IMR-90 (cell line): ENCODE results near the gene FOXC2. TPM values are rescaled to one million over a fixed set of nuclear protein-coding genes. Genes with fewer than 3 reads are reported as not detected.
A peak's percentile ranks its signal among the peaks of the same experiment; 100 is the strongest.

Experiments used
- ATAC-seq: fragments of 200-7000 bp; cut with Tn5 transposase; 2 replicates; pipeline ENCODE4 v1.9.1; 2020; ENCODE audit warnings: low read depth, mild to moderate bottlenecking, moderate library complexity
- BruUV-seq: library from RNA; stranded (reverse); fragments of 400-500 nt; replicated peaks from 2 replicates; lab custom pipeline; 2021; lab: Mats Ljungman, UMichigan
- CTCF ChIA-PET: fragments of 300-600 bp; formaldehyde crosslinking; extraction: SDS; loops from one replicate; lab custom pipeline; 2021; ENCODE audit warnings: antibody characterized with exemption; lab: Yijun Ruan, JAX
- POLR2A ChIA-PET: fragments of 300-600 bp; sonication (Branson Sonifier 250); formaldehyde crosslinking; loops from one replicate; lab custom pipeline; 2022; ENCODE audit warnings: antibody characterized with exemption; ENCODE audit not compliant: unreplicated experiment; lab: Charles Lee
- DNase-seq: peaks from one replicate; pipeline ENCODE4 v3.0.0; 2013
- H2AFZ ChIP-seq: replicated peaks from 2 replicates; pipeline ENCODE3; 2013; ENCODE audit warnings: low read length, mild to moderate bottlenecking; ENCODE audit not compliant: poor library complexity
- H2AK5ac ChIP-seq: 2 replicates; pipeline ENCODE4 v1.6.1; 2013; ENCODE audit warnings: low read depth, low read length, inconsistent platforms
- H2AK9ac ChIP-seq: replicated peaks from 2 replicates; pipeline ENCODE3; 2013; ENCODE audit warnings: mild to moderate bottlenecking, low read depth, low read length, moderate library complexity; ENCODE audit not compliant: poor library complexity
- H2BK120ac ChIP-seq: 2 replicates; pipeline ENCODE4 v1.6.1; 2013; ENCODE audit warnings: low read depth, low read length, inconsistent platforms
- H2BK15ac ChIP-seq: 3 replicates; pipeline ENCODE4 v1.6.1; 2013; ENCODE audit warnings: low read depth, low read length, inconsistent platforms
- H2BK20ac ChIP-seq: 2 replicates; pipeline ENCODE4 v1.6.1; 2013; ENCODE audit warnings: low read depth, mild to moderate bottlenecking, inconsistent platforms, low read length, moderate library complexity
- H2BK5ac ChIP-seq: 2 replicates; pipeline ENCODE4 v1.6.1; 2013; ENCODE audit warnings: mild to moderate bottlenecking, low read depth, low read length, inconsistent platforms; ENCODE audit not compliant: poor library complexity, severe bottlenecking
- H3K14ac ChIP-seq: replicated peaks from 2 replicates; pipeline ENCODE4 v1.6.1; 2013; ENCODE audit warnings: low read depth, low read length, inconsistent platforms
- H3K18ac ChIP-seq: 2 replicates; pipeline ENCODE4 v1.6.1; 2013; ENCODE audit warnings: low read depth, low read length, control low read depth
- H3K23ac ChIP-seq: 2 replicates; pipeline ENCODE4 v1.6.1; 2013; ENCODE audit warnings: low read depth, low read length, inconsistent platforms
- H3K27ac ChIP-seq: 2 replicates; pipeline ENCODE4 v1.5.1; 2013; ENCODE audit warnings: mild to moderate bottlenecking, control low read depth, low read length; ENCODE audit not compliant: insufficient read depth
- H3K27me3 ChIP-seq: 2 replicates; pipeline ENCODE4 v1.6.1; 2013; ENCODE audit warnings: low read length; ENCODE audit not compliant: control insufficient read depth, insufficient read depth
- H3K36me3 ChIP-seq: 2 replicates; pipeline ENCODE4 v1.6.1; 2013; ENCODE audit warnings: low read length, mixed read lengths; ENCODE audit not compliant: control insufficient read depth, insufficient read depth
- H3K4ac ChIP-seq: 2 replicates; pipeline ENCODE4 v1.6.1; 2013; ENCODE audit warnings: low read depth, low read length, inconsistent platforms
- H3K4me1 ChIP-seq: 2 replicates; pipeline ENCODE4 v1.6.1; 2013; ENCODE audit warnings: low read length, mixed read lengths; ENCODE audit not compliant: control insufficient read depth, insufficient read depth
- H3K4me2 ChIP-seq: 2 replicates; pipeline ENCODE4 v1.6.1; 2013; ENCODE audit warnings: low read depth, mild to moderate bottlenecking, control low read depth, low read length, moderate library complexity
- H3K4me3 ChIP-seq: 2 replicates; pipeline ENCODE4 v1.5.1; 2013; ENCODE audit warnings: low read depth, mild to moderate bottlenecking, control low read depth, low read length, moderate library complexity; ENCODE audit not compliant: insufficient read depth
- H3K56ac ChIP-seq: 2 replicates; pipeline ENCODE4 v1.6.1; 2013; ENCODE audit warnings: low read length, inconsistent platforms; ENCODE audit not compliant: insufficient read depth; ENCODE audit errors: extremely low read depth
- H3K79me1 ChIP-seq, 2 experiments: 2 replicates each; pipeline ENCODE4 v1.6.1; 2013; ENCODE audit warnings: low read length in 2 of 2, inconsistent platforms in 1 of 2, low read depth in 1 of 2
- H3K9ac ChIP-seq: 2 replicates; pipeline ENCODE4 v1.6.1; 2013; ENCODE audit warnings: low read depth, low read length, control low read depth
- H3K9me1 ChIP-seq: 2 replicates; pipeline ENCODE4 v1.6.1; 2013; ENCODE audit warnings: low read length, inconsistent platforms; ENCODE audit not compliant: insufficient read depth
- H3K9me3 ChIP-seq: 2 replicates; pipeline ENCODE4 v1.6.1; 2013; ENCODE audit warnings: low read length; ENCODE audit not compliant: control insufficient read depth, insufficient read depth
- H4K20me1 ChIP-seq: 2 replicates; pipeline ENCODE4 v1.6.1; 2013; ENCODE audit warnings: low read length, inconsistent platforms; ENCODE audit not compliant: insufficient read depth
- H4K5ac ChIP-seq: 2 replicates; pipeline ENCODE4 v1.6.1; 2013; ENCODE audit warnings: mild to moderate bottlenecking, low read depth, low read length, control low read depth
- H4K8ac ChIP-seq, 2 experiments: 2 replicates each; pipeline ENCODE4 v1.6.1; 2013; ENCODE audit warnings: low read depth in 2 of 2, low read length in 2 of 2, control low read depth in 1 of 2, inconsistent platforms in 1 of 2
- H4K91ac ChIP-seq: 2 replicates; pipeline ENCODE4 v1.6.1; 2013; ENCODE audit warnings: low read depth, low read length, inconsistent platforms; ENCODE audit not compliant: insufficient read depth
- CEBPB ChIP-seq: IDR thresholded peaks from 2 replicates; pipeline ENCODE4 v1.6.1; 2012; ENCODE audit warnings: low read depth, low read length, improper control_type of control experiment
- CTCF ChIP-seq: conservative IDR thresholded peaks from 2 replicates; pipeline ENCODE4 v1.5.1; 2012; ENCODE audit warnings: mild to moderate bottlenecking, low read depth, low read length, improper control_type of control experiment
- FOS ChIP-seq: fragments of 150-350 bp; IDR thresholded peaks from 2 replicates; pipeline ENCODE4 v1.6.1; 2016; ENCODE audit warnings: low read depth, low read length
- MAFK ChIP-seq: IDR thresholded peaks from 2 replicates; pipeline ENCODE4 v1.6.1; 2012; ENCODE audit warnings: low read depth, low read length, improper control_type of control experiment
- MAZ ChIP-seq: IDR thresholded peaks from 2 replicates; pipeline ENCODE4 v1.6.1; 2012; ENCODE audit warnings: low read depth, mild to moderate bottlenecking, low read length, improper control_type of control experiment, moderate library complexity, borderline replicate concordance
- POLR2A ChIP-seq: IDR thresholded peaks from 2 replicates; pipeline ENCODE4 v1.6.1; 2012; ENCODE audit warnings: mild to moderate bottlenecking, low read depth, low read length
- RAD21 ChIP-seq: IDR thresholded peaks from 2 replicates; pipeline ENCODE4 v1.6.1; 2012; ENCODE audit warnings: low read length, improper control_type of control experiment
- SMC3 ChIP-seq: fragments of 150-350 bp; IDR thresholded peaks from 2 replicates; pipeline ENCODE4 v1.6.1; 2016; ENCODE audit warnings: low read depth, mild to moderate bottlenecking, antibody characterized with exemption, low read length, moderate library complexity
- WGBS, 2 experiments: methylation state at CpG; one replicate each; pipeline versions ENCODE4 v1.1.5 to v1.1.7; 2013; ENCODE audit warnings: missing lambda C conversion rate in 2 of 2; ENCODE audit not compliant: insufficient read length in 1 of 2; ENCODE audit errors: extremely low coverage in 2 of 2; 5-methylcytosine and 5-hydroxymethylcytosine counted together
- dilution Hi-C: fragments of 300-500 bp; cut with HindIII; formaldehyde crosslinking; loops from one replicate; pipeline ENCODE4 v1.14.3; 2018; ENCODE audit warnings: low sequenced_read_pairs; ENCODE audit not compliant: unreplicated experiment
- in situ Hi-C: fragments of 300-500 bp; cut with MboI; formaldehyde crosslinking; loops from 3 replicates; pipeline ENCODE4 v1.14.3; 2019; ENCODE audit warnings: low sequenced_read_pairs, inconsistent platforms, mixed read lengths
- intact Hi-C: fragments of 100-400 bp; cut with micrococcal nuclease; formaldehyde crosslinking; loops from 2 replicates; pipeline ENCODE4 v1.10.0; 2022
- polyA plus RNA-seq, 3 experiments: library from polyadenylated mRNA; depleted of rRNA; stranded (reverse); fragments of >200 nt; gene quantifications; 2 replicates each; pipeline ENCODE4 v1.2.3, GENCODE V29; 2012; ENCODE audit warnings: low replicate concordance in 1 of 3
- total RNA-seq: library from RNA; depleted of rRNA; stranded (reverse); fragments of >200 nt; gene quantifications from 2 replicates; pipeline ENCODE4 v1.2.3, GENCODE V29; 2012

FOXC2 gene
- total and polyA plus RNA-seq, 2 of the 4 experiments (the other 2 are of a cell fraction) = 0.90 to 6.4 TPM

GRCh38 chr16:86608301-86608747 lies 41.7 kb downstream of the FOXC2 start:
- intact Hi-C loops = loop anchor here (2.0 kb wide), 1 partner anchor 18 kb away; no protein-coding TSS in a partner anchor
- peak; percentile 33 for ATAC-seq
- Histone ChIP-seq H3K4me1 (peaks cover 28% of the 10 kb centered on the region), H3K27ac (peak overlapping the region; percentile 68), H3K27me3 (no peaks in the 10 kb centered on the region), H2BK20ac (peak overlapping the region; percentile 97), H2BK120ac (peak overlapping the region; percentile 97), H3K9me1 (peaks cover 29% of the 10 kb centered on the region), H3K14ac (peak overlapping the region; percentile 72), H4K91ac (peak overlapping the region; percentile 99), H3K56ac (peak overlapping the region; percentile 59), H4K5ac (peak overlapping the region; percentile 59), H3K4me2 (no peak overlapping the region), H2AK9ac (peak overlapping the region; percentile 71), H2AFZ (peak overlapping the region; percentile 9), H3K9ac (peak overlapping the region; percentile 10; the same call in 1 of the 2 replicates), H3K23ac (peak overlapping the region; percentile 93), H2AK5ac (peak overlapping the region; percentile 97), H4K20me1 (peaks cover 4% of the 10 kb centered on the region), H2BK5ac (peak overlapping the region; percentile 95), H3K79me1 (peaks cover 0 to 27% of the 10 kb centered on the region in 2 experiments; a peak in 3 of 4 replicates), H4K8ac (peak overlapping the region; percentile 77 to 91), H3K9me3 (0 out of 2 replicates have a peak, but pooled peaks cover 2% of the 10 kb centered on the region), H3K18ac (peak overlapping the region; percentile 80), H3K4ac (peak overlapping the region; percentile 97), H3K4me3 (no peak overlapping the region), H2BK15ac (peak overlapping the region; percentile 94; the same call in 2 of the 3 replicates), H3K36me3 (no peaks in the 10 kb centered on the region)
- dilution Hi-C loops = no loop called here
- in situ Hi-C loops = no loop called here
- no TSS peak for BruUV-seq
- ChIA-PET CTCF (interaction anchor here (0.8 to 1.5 kb wide), 3 partner anchors 10 to 414 kb away, joined by 3 to 4 read pairs (median 3); no protein-coding TSS in a partner anchor), POLR2A (interaction anchor here (0.9 kb wide), 1 partner anchor 30 kb away, joined by 3 read pairs; the partner anchor contains the start of gene FOXL1)
- WGBS, 2 experiments = no CpG with 5 or more reads among the region's 2 CpGs
- TF ChIP-seq RAD21 (peak; percentile 38; the same call in 1 of the 2 replicates), MAZ (no peak), FOS (peak; percentile 40; the same call in 1 of the 2 replicates), CTCF (peak; percentile 25; the same call in 1 of the 2 replicates), POLR2A (peak; percentile 51; the same call in 1 of the 2 replicates), CEBPB (no peak), SMC3 (peak; percentile 22; the same call in 1 of the 2 replicates), MAFK (no peak)
- DNase-seq = peak; percentile 49
